Right atrium auricular region (tissue), 2 donors: ENCODE data around the gene RIT1. TPM values are rescaled to one million over a fixed set of nuclear protein-coding genes. Genes with fewer than 3 reads are reported as not detected.

ENCODE experiments used
- DNase-seq: peaks from one replicate; pipeline ENCODE4 v3.0.0-alpha.2; 2019; ENCODE audit warnings: low spot score
- H3K27ac ChIP-seq, 2 donors: fragments of 200-600 bp; sonication (generic); 1 replicate in 1 of 2; 2 replicates in 1 of 2; pipeline ENCODE4 v1.5.1; 2016 to 2019
- H3K27me3 ChIP-seq, 2 donors: fragments of 200-600 bp; sonication (generic); one replicate each; pipeline versions ENCODE4 v1.5.1 to v1.6.0; 2017 to 2019
- H3K36me3 ChIP-seq: fragments of 200-600 bp; sonication (generic); one replicate; pipeline ENCODE4 v1.5.1; 2016
- H3K4me1 ChIP-seq, 2 donors: fragments of 200-600 bp; sonication (generic); one replicate each; pipeline versions ENCODE4 v1.5.1 to v1.6.0; 2017 to 2019
- H3K4me3 ChIP-seq, 2 donors: fragments of 200-600 bp; sonication (generic); 1 replicate in 1 of 2; 2 replicates in 1 of 2; pipeline ENCODE4 v1.5.1; 2017 to 2019; ENCODE audit warnings: mild to moderate bottlenecking in 1 of 2, moderate library complexity in 1 of 2
- H3K9me3 ChIP-seq, 2 donors: fragments of 200-600 bp; sonication (generic); one replicate each; pipeline ENCODE4 v1.5.1; 2019
- CTCF ChIP-seq, 2 donors: fragments of 200-600 bp; sonication (generic); IDR thresholded peaks; one replicate each; pipeline ENCODE4 v1.5.1; 2019; ENCODE audit warnings: antibody characterized with exemption in 2 of 2
- total RNA-seq, 2 donors: library from RNA; depleted of rRNA; stranded (reverse); fragments of >200 nt; gene quantifications; one replicate each; pipeline ENCODE4 v1.1.0, GENCODE V29; 2016

Gene RIT1
- total RNA-seq, 2 donors from 2014 or later = 13.3 to 25.3 TPM

- H3K27ac ChIP-seq = no peak overlapping the region
- H3K9me3 ChIP-seq = no peaks in the 10 kb centered on the region
- no peak overlapping the region for H3K4me3 ChIP-seq
- no peak for TF ChIP-seq CTCF (IDR thresholded peaks at IDR 0.05)
- no peaks in the 10 kb centered on the region for H3K4me1 ChIP-seq
- H3K27me3 ChIP-seq = no peaks in the 10 kb centered on the region
- H3K36me3 ChIP-seq = peaks cover 14% of the 10 kb centered on the region
- no peak for DNase-seq
These were observed 33.2 kb downstream of the RIT1 start for GRCh38 chr1:155877945-155878344.

GRCh38 chr1:155873860-155874259 lies 37.3 kb downstream of the RIT1 start:
- no peak for TF ChIP-seq CTCF (IDR thresholded peaks at IDR 0.05)
- no peak overlapping the region for H3K4me3 ChIP-seq
- no peak overlapping the region for H3K27ac ChIP-seq

GRCh38 chr1:155872527-155872926 lies 38.6 kb downstream of the RIT1 start:
- H3K4me1 ChIP-seq = peaks cover 0 to 20% of the 10 kb centered on the region in 2 donors
- no peaks in the 10 kb centered on the region for H3K36me3 ChIP-seq
- no peak for DNase-seq
- no peaks in the 10 kb centered on the region for H3K9me3 ChIP-seq
- TF ChIP-seq CTCF (IDR thresholded peaks at IDR 0.05) = no peak
- H3K27me3 ChIP-seq = no peaks in the 10 kb centered on the region
- H3K4me3 ChIP-seq = no peak overlapping the region
- peak overlapping the region; percentile 41 to 65 for H3K27ac ChIP-seq

More at GRCh38 chr1:155873860-155874259, 37.3 kb downstream of the RIT1 start:
- no peak for DNase-seq
- Histone ChIP-seq H3K27me3 (no peaks in the 10 kb centered on the region), H3K4me1 (peaks cover 0 to 20% of the 10 kb centered on the region in 2 donors), H3K36me3 (no peaks in the 10 kb centered on the region), H3K9me3 (no peaks in the 10 kb centered on the region)

GRCh38 chr1:155871390-155871789 lies 39.8 kb downstream of the RIT1 start:
- peak; percentile 60 for DNase-seq
- H3K27ac ChIP-seq = peak overlapping the region; percentile 60 to 65
- no peaks in the 10 kb centered on the region for H3K27me3 ChIP-seq
- no peaks in the 10 kb centered on the region for H3K9me3 ChIP-seq
- H3K4me1 ChIP-seq = peaks cover 0 to 20% of the 10 kb centered on the region in 2 donors
- H3K4me3 ChIP-seq = no peak overlapping the region
- no peak for TF ChIP-seq CTCF (IDR thresholded peaks at IDR 0.05)
- H3K36me3 ChIP-seq = no peaks in the 10 kb centered on the region

GRCh38 chr1:155867766-155868165 lies 43.4 kb downstream of the RIT1 start:
- Histone ChIP-seq H3K4me1 (peaks cover 0 to 19% of the 10 kb centered on the region in 2 donors), H3K36me3 (no peaks in the 10 kb centered on the region), H3K4me3 (no peak overlapping the region), H3K27me3 (no peaks in the 10 kb centered on the region), H3K27ac (no peak overlapping the region), H3K9me3 (no peaks in the 10 kb centered on the region)
- TF ChIP-seq CTCF (IDR thresholded peaks at IDR 0.05) = no peak
- no peak for DNase-seq

GRCh38 chr1:155864393-155864792 lies 46.8 kb downstream of the RIT1 start:
- no peak for TF ChIP-seq CTCF (IDR thresholded peaks at IDR 0.05)

More at GRCh38 chr1:155864393-155864792, 46.8 kb downstream of the RIT1 start:
- H3K4me3 ChIP-seq = no peak overlapping the region
- H3K9me3 ChIP-seq = no peaks in the 10 kb centered on the region
- H3K27me3 ChIP-seq = no peaks in the 10 kb centered on the region
- no peak for DNase-seq
- H3K36me3 ChIP-seq = no peaks in the 10 kb centered on the region
- H3K27ac ChIP-seq = no peak overlapping the region
- peaks cover 0 to 14% of the 10 kb centered on the region in 2 donors for H3K4me1 ChIP-seq
